GM18870 (cell line): Measurements from ENCODE around the gene KHK.

Experiments
- ATAC-seq: cut with Tn5 transposase; IDR thresholded peaks from one replicate; pipeline ENCODE4 v1.9.1; 2021; ENCODE audit warnings: moderate library complexity; ENCODE audit not compliant: unreplicated experiment

KHK gene

GRCh38 chr2:27149570-27150405 is 63.2 kb downstream of the KHK start:
- ATAC-seq = no peak
